Heart left ventricle (tissue), 13 donors: ENCODE measurements around the gene SLC4A4.

Experiments
- CTCF ChIP-seq, 12 donors: fragments of 200-600 bp; sonication (generic) in 4 of 12; IDR thresholded peaks; one replicate each; pipeline versions ENCODE4 v1.5.0 to v1.8.0; 2018 to 2022; ENCODE audit warnings: antibody characterized with exemption in 12 of 12, mild to moderate bottlenecking in 5 of 12
- POLR2A ChIP-seq, 2 donors: fragments of 450-650 bp; IDR thresholded peaks; one replicate each; pipeline ENCODE4 v1.6.1; 2017; ENCODE audit warnings: antibody characterized with exemption in 2 of 2, mild to moderate bottlenecking in 2 of 2, moderate library complexity in 2 of 2
- donor health status: ischemic (EF 13 %, LVEDD 7.1; RV severe dilation, severe dysfunction).
- donor health status: DM: no; HTN: yes; CAD: no.
- donor health status: DM: no; HTN: no; CAD: no.
- donor health status: ischemic (EF 25% LVEDD 6.9; RV normal size, moderate dysfunction).
- donor health status: ischemic (EF 25% LVEDD 5.7; RV mildly dilated, moderate dysfunction).
- donor health status: ischemic (EF 35%, LVEDD 5.7; RV mildly dilated, moderate dysfunction).
- donor health status: nonischemic (EF 11% LVEDD 7.7; RV severe dilation, severe dysfunction).
- donor health status: DM: yes; HTN: yes; CAD: no.
- donor health status: PGD.
- donor health status: ischemic (EF 29% LVEDD 5.4; RV normal size, mild dysfunction).
- donor health status: nonischemic (EF 23%, LVEDD 6.1; RV moderate dilation, normal function).

GRCh38 chr4:71453531-71453930, 114.7 kb downstream of the SLC4A4 start:
- TF ChIP-seq CTCF (IDR thresholded peaks at IDR 0.05) (no peak), POLR2A (IDR thresholded peaks at IDR 0.05) (no peak)
